IMR-90 (cell line): ENCODE results near the gene RBFOX2. TPM values are rescaled to one million over a fixed set of nuclear protein-coding genes. Genes with fewer than 3 reads are reported as not detected.
A peak's percentile ranks its signal among the peaks of the same experiment; 100 is the strongest.

Experiments used
- ATAC-seq: fragments of 200-7000 bp; cut with Tn5 transposase; 2 replicates; pipeline ENCODE4 v1.9.1; 2020; ENCODE audit warnings: low read depth, mild to moderate bottlenecking, moderate library complexity
- BruUV-seq: library from RNA; stranded (reverse); fragments of 400-500 nt; replicated peaks from 2 replicates; lab custom pipeline; 2021; lab: Mats Ljungman, UMichigan
- CTCF ChIA-PET: fragments of 300-600 bp; formaldehyde crosslinking; extraction: SDS; loops from one replicate; lab custom pipeline; 2021; ENCODE audit warnings: antibody characterized with exemption; lab: Yijun Ruan, JAX
- POLR2A ChIA-PET: fragments of 300-600 bp; sonication (Branson Sonifier 250); formaldehyde crosslinking; loops from one replicate; lab custom pipeline; 2022; ENCODE audit warnings: antibody characterized with exemption; ENCODE audit not compliant: unreplicated experiment; lab: Charles Lee
- DNase-seq: peaks from one replicate; pipeline ENCODE4 v3.0.0; 2013
- H2AFZ ChIP-seq: replicated peaks from 2 replicates; pipeline ENCODE3; 2013; ENCODE audit warnings: low read length, mild to moderate bottlenecking; ENCODE audit not compliant: poor library complexity
- H2AK5ac ChIP-seq: 2 replicates; pipeline ENCODE4 v1.6.1; 2013; ENCODE audit warnings: low read depth, low read length, inconsistent platforms
- H2AK9ac ChIP-seq: replicated peaks from 2 replicates; pipeline ENCODE3; 2013; ENCODE audit warnings: mild to moderate bottlenecking, low read depth, low read length, moderate library complexity; ENCODE audit not compliant: poor library complexity
- H2BK120ac ChIP-seq: 2 replicates; pipeline ENCODE4 v1.6.1; 2013; ENCODE audit warnings: low read depth, low read length, inconsistent platforms
- H2BK15ac ChIP-seq: 3 replicates; pipeline ENCODE4 v1.6.1; 2013; ENCODE audit warnings: low read depth, low read length, inconsistent platforms
- H2BK20ac ChIP-seq: 2 replicates; pipeline ENCODE4 v1.6.1; 2013; ENCODE audit warnings: low read depth, mild to moderate bottlenecking, inconsistent platforms, low read length, moderate library complexity
- H2BK5ac ChIP-seq: 2 replicates; pipeline ENCODE4 v1.6.1; 2013; ENCODE audit warnings: mild to moderate bottlenecking, low read depth, low read length, inconsistent platforms; ENCODE audit not compliant: poor library complexity, severe bottlenecking
- H3K14ac ChIP-seq: replicated peaks from 2 replicates; pipeline ENCODE4 v1.6.1; 2013; ENCODE audit warnings: low read depth, low read length, inconsistent platforms
- H3K18ac ChIP-seq: 2 replicates; pipeline ENCODE4 v1.6.1; 2013; ENCODE audit warnings: low read depth, low read length, control low read depth
- H3K23ac ChIP-seq: 2 replicates; pipeline ENCODE4 v1.6.1; 2013; ENCODE audit warnings: low read depth, low read length, inconsistent platforms
- H3K27ac ChIP-seq: 2 replicates; pipeline ENCODE4 v1.5.1; 2013; ENCODE audit warnings: mild to moderate bottlenecking, control low read depth, low read length; ENCODE audit not compliant: insufficient read depth
- H3K27me3 ChIP-seq: 2 replicates; pipeline ENCODE4 v1.6.1; 2013; ENCODE audit warnings: low read length; ENCODE audit not compliant: control insufficient read depth, insufficient read depth
- H3K36me3 ChIP-seq: 2 replicates; pipeline ENCODE4 v1.6.1; 2013; ENCODE audit warnings: low read length, mixed read lengths; ENCODE audit not compliant: control insufficient read depth, insufficient read depth
- H3K4ac ChIP-seq: 2 replicates; pipeline ENCODE4 v1.6.1; 2013; ENCODE audit warnings: low read depth, low read length, inconsistent platforms
- H3K4me1 ChIP-seq: 2 replicates; pipeline ENCODE4 v1.6.1; 2013; ENCODE audit warnings: low read length, mixed read lengths; ENCODE audit not compliant: control insufficient read depth, insufficient read depth
- H3K4me2 ChIP-seq: 2 replicates; pipeline ENCODE4 v1.6.1; 2013; ENCODE audit warnings: low read depth, mild to moderate bottlenecking, control low read depth, low read length, moderate library complexity
- H3K4me3 ChIP-seq: 2 replicates; pipeline ENCODE4 v1.5.1; 2013; ENCODE audit warnings: low read depth, mild to moderate bottlenecking, control low read depth, low read length, moderate library complexity; ENCODE audit not compliant: insufficient read depth
- H3K56ac ChIP-seq: 2 replicates; pipeline ENCODE4 v1.6.1; 2013; ENCODE audit warnings: low read length, inconsistent platforms; ENCODE audit not compliant: insufficient read depth; ENCODE audit errors: extremely low read depth
- H3K79me1 ChIP-seq, 2 experiments: 2 replicates each; pipeline ENCODE4 v1.6.1; 2013; ENCODE audit warnings: low read length in 2 of 2, inconsistent platforms in 1 of 2, low read depth in 1 of 2
- H3K9ac ChIP-seq: 2 replicates; pipeline ENCODE4 v1.6.1; 2013; ENCODE audit warnings: low read depth, low read length, control low read depth
- H3K9me1 ChIP-seq: 2 replicates; pipeline ENCODE4 v1.6.1; 2013; ENCODE audit warnings: low read length, inconsistent platforms; ENCODE audit not compliant: insufficient read depth
- H3K9me3 ChIP-seq: 2 replicates; pipeline ENCODE4 v1.6.1; 2013; ENCODE audit warnings: low read length; ENCODE audit not compliant: control insufficient read depth, insufficient read depth
- H4K20me1 ChIP-seq: 2 replicates; pipeline ENCODE4 v1.6.1; 2013; ENCODE audit warnings: low read length, inconsistent platforms; ENCODE audit not compliant: insufficient read depth
- H4K5ac ChIP-seq: 2 replicates; pipeline ENCODE4 v1.6.1; 2013; ENCODE audit warnings: mild to moderate bottlenecking, low read depth, low read length, control low read depth
- H4K8ac ChIP-seq, 2 experiments: 2 replicates each; pipeline ENCODE4 v1.6.1; 2013; ENCODE audit warnings: low read depth in 2 of 2, low read length in 2 of 2, control low read depth in 1 of 2, inconsistent platforms in 1 of 2
- H4K91ac ChIP-seq: 2 replicates; pipeline ENCODE4 v1.6.1; 2013; ENCODE audit warnings: low read depth, low read length, inconsistent platforms; ENCODE audit not compliant: insufficient read depth
- CEBPB ChIP-seq: IDR thresholded peaks from 2 replicates; pipeline ENCODE4 v1.6.1; 2012; ENCODE audit warnings: low read depth, low read length, improper control_type of control experiment
- FOS ChIP-seq: fragments of 150-350 bp; IDR thresholded peaks from 2 replicates; pipeline ENCODE4 v1.6.1; 2016; ENCODE audit warnings: low read depth, low read length
- MXI1 ChIP-seq: IDR thresholded peaks from 2 replicates; pipeline ENCODE4 v1.6.1; 2012; ENCODE audit warnings: low read depth, mild to moderate bottlenecking, low read length, moderate library complexity, borderline replicate concordance
- RAD21 ChIP-seq: IDR thresholded peaks from 2 replicates; pipeline ENCODE4 v1.6.1; 2012; ENCODE audit warnings: low read length, improper control_type of control experiment
- RCOR1 ChIP-seq: IDR thresholded peaks from 2 replicates; pipeline ENCODE4 v1.6.1; 2012; ENCODE audit warnings: mild to moderate bottlenecking, low read length, improper control_type of control experiment; ENCODE audit not compliant: insufficient replicate concordance
- SMC3 ChIP-seq: fragments of 150-350 bp; IDR thresholded peaks from 2 replicates; pipeline ENCODE4 v1.6.1; 2016; ENCODE audit warnings: low read depth, mild to moderate bottlenecking, antibody characterized with exemption, low read length, moderate library complexity
- WGBS, 2 experiments: methylation state at CpG; one replicate each; pipeline versions ENCODE4 v1.1.5 to v1.1.7; 2013; ENCODE audit warnings: missing lambda C conversion rate in 2 of 2; ENCODE audit not compliant: insufficient read length in 1 of 2; ENCODE audit errors: extremely low coverage in 2 of 2; 5-methylcytosine and 5-hydroxymethylcytosine counted together
- dilution Hi-C: fragments of 300-500 bp; cut with HindIII; formaldehyde crosslinking; loops from one replicate; pipeline ENCODE4 v1.14.3; 2018; ENCODE audit warnings: low sequenced_read_pairs; ENCODE audit not compliant: unreplicated experiment
- in situ Hi-C: fragments of 300-500 bp; cut with MboI; formaldehyde crosslinking; loops from 3 replicates; pipeline ENCODE4 v1.14.3; 2019; ENCODE audit warnings: low sequenced_read_pairs, inconsistent platforms, mixed read lengths
- intact Hi-C: fragments of 100-400 bp; cut with micrococcal nuclease; formaldehyde crosslinking; loops from 2 replicates; pipeline ENCODE4 v1.10.0; 2022
- polyA plus RNA-seq, 3 experiments: library from polyadenylated mRNA; depleted of rRNA; stranded (reverse); fragments of >200 nt; gene quantifications; 2 replicates each; pipeline ENCODE4 v1.2.3, GENCODE V29; 2012; ENCODE audit warnings: low replicate concordance in 1 of 3
- total RNA-seq: library from RNA; depleted of rRNA; stranded (reverse); fragments of >200 nt; gene quantifications from 2 replicates; pipeline ENCODE4 v1.2.3, GENCODE V29; 2012

RBFOX2 gene
- total and polyA plus RNA-seq, 2 of the 4 experiments (the other 2 are of a cell fraction) = 146 to 178 TPM

- DNase-seq (no peak), ATAC-seq (no peak)
- Histone ChIP-seq H3K36me3 (no peaks in the 10 kb centered on the region), H4K91ac (no peak overlapping the region), H3K9me3 (no peaks in the 10 kb centered on the region), H2BK15ac (peak overlapping the region; percentile 87; the same call in 1 of the 3 replicates), H3K4me2 (no peak overlapping the region), H3K4me3 (no peak overlapping the region), H2BK120ac (peak overlapping the region; percentile 54; the same call in 1 of the 2 replicates), H3K23ac (peak overlapping the region; percentile 52; the same call in 1 of the 2 replicates), H3K27ac (no peak overlapping the region), H3K4me1 (peaks cover 28% of the 10 kb centered on the region), H4K5ac (peak overlapping the region; percentile 32; the same call in 1 of the 2 replicates), H3K4ac (no peak overlapping the region; the same call in 1 of the 2 replicates), H3K9me1 (peaks cover 20% of the 10 kb centered on the region), H3K14ac (peak overlapping the region; percentile 51; the same call in 1 of the 2 replicates), H3K9ac (no peak overlapping the region), H2AK5ac (peak overlapping the region; percentile 81; the same call in 1 of the 2 replicates), H3K56ac (no peak overlapping the region; the same call in 1 of the 2 replicates), H2BK20ac (peak overlapping the region; percentile 33; the same call in 1 of the 2 replicates), H3K27me3 (no peaks in the 10 kb centered on the region), H3K18ac (peak overlapping the region; percentile 61; the same call in 1 of the 2 replicates), H2AK9ac (no peak overlapping the region), H4K8ac (peak overlapping the region; percentile 63 to 81; a peak in 2 of 4 replicates), H3K79me1 (peaks cover 49 to 86% of the 10 kb centered on the region in 2 experiments), H2BK5ac (peak overlapping the region; percentile 93), H2AFZ (no peak overlapping the region), H4K20me1 (peaks cover 11% of the 10 kb centered on the region; the same call in 1 of the 2 replicates)
- intact Hi-C loops (no loop called here), in situ Hi-C loops (no loop called here), dilution Hi-C loops (no loop called here)
- no TSS peak for BruUV-seq
- CTCF ChIA-PET = interaction anchor here (0.6 to 1.3 kb wide), 3 partner anchors 12 to 47 kb away, joined by 3 read pairs; no protein-coding TSS in a partner anchor
- POLR2A ChIA-PET = no interaction called here
- WGBS, 2 experiments = no CpG with 5 or more reads among the region's 1 CpG
- TF ChIP-seq FOS = no peak
- TF ChIP-seq CEBPB = no peak
- TF ChIP-seq SMC3 = no peak
- no peak for TF ChIP-seq RCOR1
- TF ChIP-seq RAD21 = no peak
- no peak for TF ChIP-seq MXI1
These were observed 50.4 kb downstream of the RBFOX2 start for GRCh38 chr22:35978201-35978600.
